Ovary (tissue), 9 donors: ENCODE data around the gene DLX1. TPM values are rescaled to one million over a fixed set of nuclear protein-coding genes. Genes with fewer than 3 reads are reported as not detected.
A peak's percentile ranks its signal among the peaks of the same experiment; 100 is the strongest.

Experiments used
- DNase-seq, 5 donors: peaks; one replicate each; pipeline ENCODE4 v3.0.0-alpha.2; 2019 to 2020
- H3K27ac ChIP-seq, 2 donors: fragments of 200-600 bp; one replicate each; pipeline versions ENCODE4 v1.5.1 to v1.8.0; 2019 to 2022
- H3K27me3 ChIP-seq: fragments of 200-600 bp; one replicate; pipeline ENCODE4 v1.8.0; 2022
- H3K36me3 ChIP-seq: fragments of 200-600 bp; sonication (generic); one replicate; pipeline ENCODE4 v1.5.1; 2019
- H3K4me1 ChIP-seq: one replicate; pipeline ENCODE4 v1.8.1; 2013; ENCODE audit warnings: mild to moderate bottlenecking, moderate library complexity; ENCODE audit not compliant: insufficient read depth
- H3K4me3 ChIP-seq: fragments of 200-600 bp; sonication (generic); one replicate; pipeline ENCODE4 v1.5.1; 2017
- H3K9me3 ChIP-seq, 2 donors: fragments of 200-600 bp in 1 of 2; sonication (generic) in 1 of 2; one replicate each; pipeline versions ENCODE4 v1.5.1 to v1.8.1; 2013 to 2019; ENCODE audit warnings: mild to moderate bottlenecking in 1 of 2, moderate library complexity in 1 of 2
- CTCF ChIP-seq, 3 donors: fragments of 450-650 bp in 2 of 3; fragments of 200-600 bp in 1 of 3; IDR thresholded peaks; one replicate each; pipeline versions ENCODE4 v1.5.1 to v1.8.0; 2016 to 2022; ENCODE audit warnings: antibody characterized with exemption in 3 of 3, mild to moderate bottlenecking in 1 of 3
- EP300 ChIP-seq: sonication (generic); formaldehyde crosslinking; IDR thresholded peaks from one replicate; pipeline ENCODE4 v1.6.1; 2017; ENCODE audit warnings: antibody characterized with exemption
- POLR2A ChIP-seq: fragments of 450-650 bp; IDR thresholded peaks from one replicate; pipeline ENCODE4 v1.6.1; 2017; ENCODE audit warnings: antibody characterized with exemption, mild to moderate bottlenecking, moderate library complexity
- WGBS, 3 donors: extraction: QIAGEN DNeasy Blood & Tissue Kit in 1 of 3; methylation state at CpG; one replicate each; pipeline versions ENCODE4 v1.1.5 to v1.1.7; 2013 to 2017; 5-methylcytosine and 5-hydroxymethylcytosine counted together
- intact Hi-C, 4 donors: fragments of 100-400 bp; cut with DNase I; formaldehyde crosslinking; loops; one replicate each; pipeline versions ENCODE4 v1.11.0 to v1.15.1; 2022 to 2023
- polyA plus RNA-seq, 2 donors: library from polyadenylated mRNA; stranded (reverse); fragments of 200-250 nt in 1 of 2; fragments of 350-450 nt in 1 of 2; fragmentation: Illumina TruSeq in 1 of 2; extraction: RNeasy Lipid Tissue Mini Kit (QIAGEN cat#74804) in 1 of 2; gene quantifications; one replicate each; pipeline ENCODE4 v1.2.3, GENCODE V29; 2013 to 2014
- total RNA-seq, 7 donors: library from RNA; depleted of rRNA in 2 of 7; stranded (reverse); fragments of >200 nt in 2 of 7; fragmentation: NEBNext Ultra II Directional in 3 of 7; extraction: Animal tissue kit (Norgen Biotek cat#: 25700) in 3 of 7; gene quantifications; one replicate each; pipeline versions ENCODE4 v1.1.0 to v1.2.4, GENCODE V29; 2016 to 2023
- donor health status: DM: no; HTN: no; CAD: no; lungs with moderate emphysema.
- donor health status: DM: no; HTN: no; CAD: no.
- donor health status: Bipolar disorder and iron deficiency.
- donor health status: DM: yes; HTN: yes; CAD: no.
- donor health status: DM: no; HTN: no; CAD: no.
- donor health status: DM: yes; HTN: yes; CAD: no.

The DLX1 gene
- total and polyA plus RNA-seq, 9 donors = 0.07 to 0.20 (median 0.17) TPM; not detected in 5

GRCh38 chr2:172098650-172099471 is 13.6 kb downstream of the DLX1 start:
- peaks cover 15% of the 10 kb centered on the region for H3K27me3 ChIP-seq
- peak in 3 of 5 donors; percentile 43 to 65 (median 47) for DNase-seq
- TF ChIP-seq CTCF (IDR thresholded peaks at IDR 0.05) (no peak), POLR2A (no peak), EP300 (no peak)
- peaks cover 24% of the 10 kb centered on the region for H3K4me1 ChIP-seq
- peak overlapping the region; percentile 2 for H3K4me3 ChIP-seq
- no peaks in the 10 kb centered on the region for H3K9me3 ChIP-seq
- intact Hi-C loops = loop anchor here in 1 of 4 donors (10.0 kb wide), 1 partner anchor 404 kb away; no protein-coding TSS in a partner anchor
- H3K27ac ChIP-seq = no peak overlapping the region
- no peaks in the 10 kb centered on the region for H3K36me3 ChIP-seq
- WGBS, 3 donors = 6 to 11% (median 7%) methylated on average over 33 to 61 of the region's 61 CpGs

- Histone ChIP-seq H3K36me3 (no peaks in the 10 kb centered on the region), H3K27ac (no peak overlapping the region), H3K4me1 (peaks cover 24% of the 10 kb centered on the region), H3K4me3 (no peak overlapping the region), H3K27me3 (peaks cover 15% of the 10 kb centered on the region), H3K9me3 (no peaks in the 10 kb centered on the region)
- WGBS, 3 donors = 4 to 6% (median 5%) methylated on average over 13 of the region's 13 CpGs
- no peak for DNase-seq
- TF ChIP-seq CTCF (IDR thresholded peaks at IDR 0.05) (no peak), POLR2A (no peak), EP300 (no peak)
- intact Hi-C loops = loop anchor here (5.0 to 10.0 kb wide), 5 partner anchors 287 to 525 kb away; no protein-coding TSS in a partner anchor
These were observed 14.3 kb downstream of the DLX1 start for GRCh38 chr2:172099472-172100079.

- no peak overlapping the region for H3K27ac ChIP-seq
- intact Hi-C loops = loop anchor here (5.0 to 10.0 kb wide), 4 partner anchors 288 to 526 kb away; no protein-coding TSS in a partner anchor
- WGBS, 3 donors = 8 to 11% (median 10%) methylated on average over 65 to 72 of the region's 72 CpGs
- no peak overlapping the region for H3K4me3 ChIP-seq
- peaks cover 15% of the 10 kb centered on the region for H3K27me3 ChIP-seq
- no peaks in the 10 kb centered on the region for H3K36me3 ChIP-seq
- no peaks in the 10 kb centered on the region for H3K9me3 ChIP-seq
- DNase-seq = peak in 1 of 5 donors; percentile 20
- H3K4me1 ChIP-seq = peaks cover 22% of the 10 kb centered on the region
- TF ChIP-seq POLR2A (no peak), EP300 (no peak)
These were observed 15.0 kb downstream of the DLX1 start for GRCh38 chr2:172100080-172100934.

- Histone ChIP-seq H3K36me3 (no peaks in the 10 kb centered on the region), H3K9me3 (no peaks in the 10 kb centered on the region), H3K27ac (no peak overlapping the region), H3K4me1 (peaks cover 19% of the 10 kb centered on the region), H3K27me3 (peaks cover 19% of the 10 kb centered on the region), H3K4me3 (no peak overlapping the region)
- 10 to 19% (median 13%) methylated on average over 54 of the region's 54 CpGs for WGBS, 3 donors
- DNase-seq = peak in 2 of 5 donors; percentile 27 to 52
- intact Hi-C loops = loop anchor here (5.0 to 10.0 kb wide), 4 partner anchors 289 to 526 kb away; no protein-coding TSS in a partner anchor
- TF ChIP-seq POLR2A (no peak), EP300 (no peak), CTCF (IDR thresholded peaks at IDR 0.05) (no peak)
These were observed 15.9 kb downstream of the DLX1 start for GRCh38 chr2:172100935-172101820.
